ENCODE data around the gene LRCH1.

The LRCH1 gene

DNA sequence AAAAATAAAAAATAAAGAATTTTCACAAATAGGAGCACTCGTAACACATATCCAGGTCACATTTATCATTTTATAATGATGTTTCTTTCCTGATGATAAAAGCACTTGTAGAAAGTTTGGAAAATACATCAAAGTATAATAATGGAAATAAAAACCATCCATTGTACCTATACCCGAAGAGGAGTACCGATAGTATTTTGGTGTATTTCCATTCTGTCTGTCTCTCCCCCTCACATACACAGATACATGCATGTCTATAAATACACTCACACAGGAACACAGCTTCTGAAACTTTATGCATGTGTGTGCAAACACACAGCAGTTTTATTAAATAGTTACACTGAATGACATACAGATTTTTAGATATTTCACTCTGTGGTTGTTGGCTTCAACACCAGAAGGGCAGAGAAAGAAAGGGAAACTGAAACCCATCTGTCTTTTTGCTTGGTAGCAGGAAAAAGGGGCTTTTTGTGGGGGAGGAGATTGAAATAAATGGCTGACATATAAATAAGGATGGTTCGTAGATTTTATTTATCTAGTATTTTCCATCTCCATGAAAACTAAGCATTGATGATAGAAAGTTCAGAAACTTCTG lies 114.8 kb downstream of the LRCH1 start:
- DNase-seq, result no peak

DNA sequence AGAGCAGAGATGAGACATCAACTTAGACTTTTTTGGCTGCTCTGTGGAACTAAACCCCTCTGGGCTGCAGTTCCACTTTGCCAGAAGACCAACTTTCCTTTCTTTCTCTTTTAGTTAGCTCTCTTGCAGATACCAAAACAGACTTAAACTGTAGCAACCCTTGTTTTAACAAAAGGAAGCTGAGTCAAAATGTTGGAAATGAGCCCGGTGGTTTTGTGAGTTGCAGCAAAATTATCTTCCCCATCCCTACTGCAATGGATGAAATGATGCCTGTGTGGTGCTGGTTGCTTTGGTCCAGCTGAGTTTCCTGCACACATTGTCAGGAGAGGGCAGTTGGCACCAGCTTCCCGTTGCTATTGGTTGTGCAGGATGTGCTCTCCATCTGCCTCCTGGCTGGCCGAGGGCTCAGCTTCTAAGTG lies 115.3 kb downstream of the LRCH1 start:
- no peak for DNase-seq

DNA sequence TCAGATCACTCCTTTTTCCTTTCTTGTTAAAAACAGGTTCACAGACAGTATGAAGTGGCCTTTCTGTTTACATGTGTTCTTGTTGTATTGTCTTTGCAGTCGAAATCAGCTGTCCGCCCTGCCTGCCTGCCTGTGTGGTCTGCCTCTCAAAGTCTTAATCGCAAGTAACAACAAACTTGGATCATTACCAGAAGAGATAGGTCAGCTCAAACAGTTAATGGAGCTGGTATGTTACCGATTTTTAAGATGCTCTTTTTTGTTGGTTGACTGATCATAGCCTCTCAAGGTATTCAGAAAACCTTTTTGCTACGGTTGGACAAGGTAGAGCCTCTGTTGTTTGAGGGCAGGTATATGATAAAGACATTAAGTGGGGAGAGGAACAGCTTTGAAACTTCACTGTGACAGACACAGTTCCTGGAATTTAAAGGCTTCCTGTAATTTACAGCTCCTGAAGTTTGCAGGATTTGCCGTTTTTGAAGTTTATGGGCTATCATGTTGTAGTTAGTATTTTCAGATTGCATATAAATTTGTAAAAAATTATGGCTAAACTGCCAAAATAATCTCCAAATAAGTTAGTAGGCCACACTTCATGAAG lies 116.1 kb downstream of the LRCH1 start:
- DNase-seq, result no peak

DNA sequence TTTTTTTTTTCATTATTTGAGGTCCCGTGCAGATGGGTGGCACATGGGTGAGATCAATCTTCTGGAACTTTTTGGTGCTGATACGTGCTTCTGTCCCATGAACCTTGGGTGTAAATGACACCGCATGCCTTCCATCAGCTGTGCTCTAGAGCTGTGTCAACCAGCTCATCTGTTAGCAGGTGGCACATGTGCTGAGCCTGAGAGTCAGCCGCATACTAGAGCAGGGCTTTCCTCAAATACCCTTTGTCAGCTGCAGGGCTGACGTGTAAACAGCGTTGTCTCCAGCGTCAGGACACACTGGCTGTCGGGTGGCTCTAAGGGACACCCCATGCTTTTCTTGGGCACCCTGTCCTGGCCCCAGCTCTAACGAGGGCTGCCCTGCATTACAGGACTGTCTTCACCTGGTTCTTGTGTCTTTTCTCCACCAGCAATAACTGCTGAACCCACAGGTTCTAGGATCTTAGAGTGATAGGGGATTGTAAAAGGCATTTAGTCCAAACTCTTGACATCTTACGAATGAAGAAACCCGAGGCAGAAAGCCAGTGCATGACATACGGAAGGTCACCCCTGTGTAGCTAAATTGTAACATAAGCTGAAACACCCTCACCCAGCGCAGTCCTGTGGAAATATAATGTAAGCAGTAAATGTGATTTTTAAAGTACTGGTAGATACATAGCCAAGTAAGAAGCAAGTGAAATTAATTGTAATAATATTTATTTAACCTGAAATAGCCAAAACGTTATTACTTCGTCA lies 119.5 kb downstream of the LRCH1 start:
- DNase-seq, result no peak

DNA sequence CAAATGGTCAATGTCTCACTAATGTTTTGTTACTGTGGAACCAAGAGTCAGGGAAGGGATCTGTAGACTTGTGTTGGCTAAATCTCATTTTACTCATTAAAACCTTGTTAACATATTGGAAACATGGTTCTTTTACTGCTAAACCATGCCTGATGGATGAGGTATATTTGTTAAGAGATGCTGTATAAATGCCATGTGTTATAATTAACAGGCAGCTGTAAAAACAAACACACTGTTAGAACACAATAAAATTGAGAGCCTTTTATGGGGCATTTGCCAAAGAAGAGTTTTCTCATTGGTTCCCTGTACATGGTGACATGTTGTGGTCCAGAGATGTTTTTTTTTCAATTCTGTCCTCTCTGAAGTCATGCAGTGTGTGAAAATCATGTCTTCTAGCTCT lies 122.0 kb downstream of the LRCH1 start:
- no peak for DNase-seq

DNA sequence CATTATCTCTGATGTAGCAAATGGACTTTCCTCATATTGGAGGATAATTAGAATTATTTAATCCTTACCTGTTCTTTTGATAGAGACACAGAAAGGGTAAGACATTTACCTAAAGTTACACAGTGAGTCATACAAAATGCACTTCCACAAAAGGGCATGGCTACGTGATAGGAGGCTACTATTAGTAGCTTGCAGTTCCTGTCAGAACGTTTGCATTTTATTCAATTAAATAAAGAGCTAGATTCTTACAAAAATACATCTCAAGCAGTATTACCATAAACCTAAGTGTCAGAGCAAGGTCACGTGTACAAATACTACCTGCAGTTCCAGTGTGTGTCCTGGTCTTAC lies 123.4 kb downstream of the LRCH1 start:
- DNase-seq, result no peak

DNA sequence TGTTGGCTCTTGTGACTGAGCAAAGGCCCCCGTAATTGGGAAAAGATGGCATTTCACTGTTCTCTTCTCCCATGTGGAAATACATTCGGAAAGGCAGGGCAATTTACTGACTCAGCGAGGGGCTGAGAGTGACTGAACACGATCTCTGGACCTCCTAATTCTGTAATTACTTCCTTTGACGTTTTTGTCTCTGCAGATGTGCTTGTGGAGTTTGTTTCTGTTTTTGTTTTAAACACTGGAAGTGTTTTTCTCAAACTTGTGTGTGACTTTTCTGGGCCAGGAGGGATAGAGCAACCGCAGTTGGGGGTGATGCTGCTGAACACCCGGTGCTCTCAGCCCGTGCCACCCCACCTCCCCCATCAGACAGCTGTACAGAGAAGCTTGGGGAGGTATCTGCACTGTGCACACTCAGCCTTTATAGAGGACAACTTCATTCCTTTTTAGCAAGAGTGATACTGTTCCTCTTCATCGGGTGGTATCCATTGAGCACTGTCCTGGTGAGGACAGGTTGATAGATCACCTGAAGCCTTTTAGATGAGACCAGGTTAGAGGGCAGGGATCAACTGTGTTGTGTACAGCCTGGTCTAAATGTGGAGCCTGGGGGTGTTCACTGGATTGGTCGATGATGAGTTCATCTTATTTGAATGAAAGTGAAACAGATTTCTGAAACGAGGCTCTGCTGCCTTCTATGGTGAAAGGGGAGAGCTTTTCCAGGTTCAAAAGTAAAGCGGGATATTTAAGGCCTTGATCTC lies 126.6 kb downstream of the LRCH1 start:
- DNase-seq, result no peak

DNA sequence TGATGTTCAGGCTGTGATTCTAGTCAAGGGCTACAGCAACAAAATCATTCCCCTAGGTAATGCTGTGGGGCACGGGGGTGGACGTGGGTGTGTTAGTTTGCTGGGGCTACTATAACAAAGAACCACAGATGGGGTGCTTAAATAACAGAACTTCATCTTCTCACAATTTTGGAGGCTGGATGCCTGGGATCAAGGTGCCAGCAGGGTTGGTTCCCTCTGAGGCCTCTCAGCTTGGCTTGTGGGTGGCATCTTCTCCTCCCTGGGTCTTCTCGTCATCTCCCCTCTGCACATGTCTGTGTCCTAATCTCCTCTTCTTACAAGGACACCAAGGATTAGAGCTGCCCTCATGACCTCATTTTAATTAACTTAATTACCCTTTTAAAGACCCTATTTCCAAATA lies 129.0 kb downstream of the LRCH1 start:
- no peak for DNase-seq

DNA sequence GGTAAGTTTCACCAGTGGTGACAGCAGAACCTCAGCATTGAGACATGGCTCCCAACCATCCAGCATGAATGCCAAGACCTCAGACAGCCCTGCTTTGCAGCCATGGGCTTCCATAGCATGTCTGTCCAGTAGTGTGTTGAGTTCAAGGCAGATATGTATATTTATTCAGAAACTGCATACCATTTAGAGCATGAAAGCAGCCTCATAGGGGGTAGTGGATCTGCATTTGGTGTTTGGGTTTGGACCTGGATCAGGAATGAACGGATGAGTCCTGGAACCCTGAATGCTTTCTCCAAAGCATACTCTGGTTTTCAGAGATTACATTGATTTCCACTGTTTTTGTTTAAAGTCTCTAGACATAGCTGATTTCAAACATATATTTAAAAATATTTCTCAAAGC lies 129.7 kb downstream of the LRCH1 start:
- DNase-seq, result no peak

DNA sequence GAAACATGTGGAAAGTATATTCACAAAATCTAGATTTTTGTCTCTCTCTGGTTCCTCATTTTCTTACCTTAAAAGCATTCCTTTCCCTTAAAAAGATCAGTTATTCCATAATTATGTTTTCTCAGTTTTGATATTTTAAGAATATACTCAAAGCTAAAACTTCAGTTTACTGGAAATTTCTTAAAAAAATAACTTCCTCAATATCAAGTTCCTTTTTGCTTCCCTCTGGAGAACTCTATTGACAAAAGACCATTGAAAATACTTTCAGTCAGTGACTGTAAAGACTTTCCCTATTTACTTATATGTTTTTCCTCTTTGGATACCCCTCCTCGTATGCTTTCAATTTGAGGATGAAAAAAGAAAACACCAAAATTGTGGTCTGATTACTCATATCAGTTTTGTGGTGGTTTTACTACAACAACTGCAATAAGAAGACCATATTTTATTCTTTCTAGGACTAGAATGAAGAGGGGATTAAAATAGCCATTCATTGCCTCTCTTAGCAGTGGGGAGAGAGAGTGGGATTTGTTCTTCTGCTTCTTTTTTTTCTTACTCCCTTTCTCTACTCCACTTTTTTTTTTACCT lies 130.8 kb downstream of the LRCH1 start:
- DNase-seq, result no peak

DNA sequence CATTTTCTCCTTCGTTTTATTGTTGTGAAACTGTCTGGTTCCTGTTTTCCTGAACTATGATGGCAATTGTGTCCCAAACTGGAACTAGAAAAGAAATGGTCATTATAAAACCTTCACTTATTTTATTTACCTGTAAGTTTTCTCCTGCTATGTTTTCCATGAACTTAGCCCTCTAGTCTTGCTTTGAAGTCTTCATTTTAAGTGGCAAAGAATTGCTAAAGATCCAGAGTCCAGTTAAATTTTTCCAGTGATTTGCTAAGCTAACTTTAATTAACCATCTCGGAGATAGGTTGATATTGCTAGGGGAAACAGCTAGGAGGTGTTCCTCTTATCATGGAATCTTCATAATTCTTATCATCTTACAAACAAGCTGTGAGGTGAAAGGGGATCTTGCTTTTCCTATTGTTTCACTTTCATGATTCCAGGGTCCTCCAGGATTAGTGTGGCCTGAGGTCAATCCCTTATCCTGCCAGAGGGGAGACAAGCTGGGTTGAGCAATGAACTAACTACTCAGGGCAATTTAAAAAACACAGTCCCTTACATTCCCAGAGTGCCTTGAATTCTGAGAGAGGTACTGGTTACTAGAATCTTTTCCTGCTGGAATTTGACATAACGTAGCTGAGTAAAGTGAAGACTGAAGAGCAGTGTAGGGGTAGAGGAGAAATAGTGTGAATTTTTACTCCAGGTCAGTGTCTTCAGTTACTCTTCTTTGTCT lies 131.5 kb downstream of the LRCH1 start:
- peak; percentile 84 for DNase-seq

DNA sequence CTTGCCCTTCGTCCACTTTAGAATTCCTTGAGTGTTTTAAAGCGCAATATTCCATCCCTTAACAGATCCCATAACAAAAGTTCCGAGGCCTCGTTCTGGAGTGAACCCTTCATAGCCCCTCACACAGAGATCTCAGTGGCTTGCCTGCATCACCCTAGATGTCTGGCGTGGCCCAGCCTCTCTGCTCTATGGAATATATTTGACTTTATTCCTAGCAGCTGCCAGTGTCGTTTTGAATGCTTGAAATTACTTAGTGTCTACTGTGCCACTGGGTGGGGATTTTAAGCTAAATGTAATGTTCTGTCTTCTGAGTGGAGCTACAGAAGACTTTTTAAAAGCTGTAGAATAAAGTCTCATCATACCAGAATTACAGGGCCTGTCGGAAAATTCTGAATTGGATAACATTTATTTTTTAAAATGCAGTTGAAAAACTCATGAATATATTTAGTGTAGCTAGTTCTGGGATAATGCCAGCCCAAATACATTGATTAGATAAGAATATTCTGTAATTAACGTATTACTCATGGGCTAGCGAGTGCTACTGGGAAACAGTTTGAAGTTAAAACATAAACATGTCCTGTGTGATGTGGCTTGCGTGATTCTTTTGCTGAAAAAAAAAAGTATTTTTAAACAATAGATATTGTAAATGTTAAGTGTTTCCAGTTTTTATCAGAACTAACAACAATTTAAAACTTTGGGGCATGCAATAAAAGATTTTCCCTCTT lies 132.2 kb downstream of the LRCH1 start:
- no peak for DNase-seq

DNA sequence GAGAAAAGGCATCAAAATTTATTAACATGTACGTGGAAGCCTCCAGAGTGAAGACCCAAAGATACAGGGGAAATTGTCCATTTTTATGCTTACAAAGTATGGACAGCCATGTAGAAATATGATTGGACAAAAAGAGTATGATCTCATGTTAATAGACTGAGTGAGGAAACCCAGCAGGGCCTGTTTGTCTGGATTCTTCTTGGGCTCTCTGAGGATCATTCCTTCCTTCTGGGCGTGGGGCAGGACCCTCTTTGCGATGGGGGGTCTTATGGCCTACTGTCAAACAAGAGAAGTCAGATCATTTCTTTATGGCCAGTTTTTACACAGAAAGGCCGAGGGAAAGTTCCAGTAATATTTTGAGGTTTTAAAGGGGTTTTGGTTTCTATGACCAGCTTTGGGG lies 133.2 kb downstream of the LRCH1 start:
- DNase-seq, result peak; percentile 71

DNA sequence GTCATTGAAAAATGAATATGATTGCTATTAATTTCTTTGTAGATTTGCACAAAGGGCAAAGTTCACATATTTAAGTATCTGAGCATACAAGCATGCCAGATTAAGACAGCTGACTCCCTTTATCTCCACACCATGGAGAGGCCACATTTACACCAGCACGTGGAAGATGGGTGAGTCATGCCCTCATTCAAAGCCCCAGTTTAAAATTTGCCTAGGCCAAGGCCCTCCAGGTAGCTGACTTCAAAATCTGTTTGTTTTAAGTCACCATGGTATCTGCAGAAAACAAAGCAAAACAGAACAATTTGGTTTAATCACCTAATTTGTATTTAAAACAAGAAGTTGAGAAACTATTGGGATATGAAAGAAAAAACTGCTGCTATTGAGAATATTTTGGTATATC lies 134.8 kb downstream of the LRCH1 start:
- DNase-seq, result peak; percentile 79

DNA sequence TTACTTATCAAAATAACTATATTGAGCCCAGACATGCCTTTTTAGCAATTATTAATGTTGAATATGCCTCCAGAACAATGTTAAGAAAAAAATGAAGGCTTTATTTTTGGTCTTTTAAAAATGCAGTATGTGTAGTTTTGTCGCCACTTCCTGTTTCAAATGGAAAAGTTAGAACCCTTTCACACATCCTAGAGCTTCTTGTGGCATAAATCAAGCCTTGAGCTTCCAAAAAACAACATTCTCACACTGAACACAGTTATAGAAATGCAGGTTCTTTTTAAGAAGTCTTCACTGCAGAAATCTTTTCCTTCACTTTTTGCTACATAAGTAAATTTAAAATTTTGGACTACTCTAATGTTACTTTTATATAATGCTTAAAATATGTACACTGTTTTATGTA lies 135.3 kb downstream of the LRCH1 start:
- DNase-seq, result no peak

DNA sequence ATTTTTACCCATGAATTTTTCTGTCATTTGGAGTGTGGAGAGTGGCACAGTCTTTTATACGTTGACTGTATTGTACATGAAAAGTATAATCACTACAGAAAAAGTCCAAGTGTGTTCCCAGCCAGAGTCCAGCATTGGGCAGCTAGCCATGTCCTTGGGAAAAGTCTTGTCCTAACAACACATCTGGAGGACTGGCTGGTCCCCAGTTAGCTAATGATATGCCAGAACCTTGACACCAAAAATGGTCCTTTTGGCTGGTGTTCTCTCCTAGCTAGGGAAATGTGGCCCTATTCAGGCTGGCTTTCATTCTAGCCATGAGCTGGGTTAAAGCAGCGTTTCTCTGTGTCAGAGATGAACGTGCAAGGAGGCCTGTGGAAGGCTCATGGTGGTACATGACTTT lies 145.0 kb downstream of the LRCH1 start:
- no peak for DNase-seq

DNA sequence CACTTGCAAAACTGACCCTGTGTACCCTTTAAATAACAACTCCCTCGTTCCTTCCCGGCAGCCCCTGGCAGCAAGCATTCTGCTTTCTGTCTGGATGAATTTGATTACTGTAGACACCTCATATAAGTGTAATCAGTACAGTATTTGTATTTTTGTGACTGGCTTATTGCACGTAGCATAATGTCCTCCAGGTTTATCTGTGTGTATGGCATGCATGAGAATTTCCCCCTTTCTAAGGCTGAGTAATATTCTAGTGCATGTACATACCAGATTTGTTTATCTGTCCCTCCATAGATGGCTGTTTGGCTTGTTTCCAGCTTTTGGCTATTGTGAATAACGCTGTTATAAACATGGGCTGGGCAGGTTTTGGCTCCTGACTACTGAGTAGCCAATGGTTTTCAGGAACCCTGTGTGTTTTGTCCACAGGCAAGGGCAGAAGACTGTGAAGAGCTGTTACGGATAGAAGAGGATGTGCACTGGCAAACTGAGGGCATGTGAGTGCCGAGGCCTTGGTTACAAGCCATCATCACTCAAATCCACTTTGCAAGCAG lies 146.0 kb downstream of the LRCH1 start:
- DNase-seq, result no peak

DNA sequence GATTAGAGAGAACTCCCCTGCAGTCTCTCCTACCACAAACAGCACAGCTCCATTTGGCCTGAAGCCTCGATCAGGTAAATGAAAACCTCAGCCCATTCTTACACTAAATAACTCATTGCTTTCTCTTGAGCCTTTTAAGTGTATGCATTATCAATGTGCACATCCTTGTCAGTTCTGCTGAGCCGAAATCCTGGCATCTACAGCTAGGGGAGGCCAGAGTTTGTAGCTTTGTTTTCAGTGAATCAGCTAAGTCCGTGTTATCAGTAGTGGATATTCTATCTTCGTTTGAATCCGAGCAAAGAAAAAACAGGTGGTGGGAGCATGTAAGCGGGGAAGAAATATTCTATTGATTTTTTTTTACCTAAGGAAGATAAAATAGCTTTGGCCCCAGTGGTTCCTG lies 159.6 kb downstream of the LRCH1 start:
- DNase-seq, result no peak

DNA sequence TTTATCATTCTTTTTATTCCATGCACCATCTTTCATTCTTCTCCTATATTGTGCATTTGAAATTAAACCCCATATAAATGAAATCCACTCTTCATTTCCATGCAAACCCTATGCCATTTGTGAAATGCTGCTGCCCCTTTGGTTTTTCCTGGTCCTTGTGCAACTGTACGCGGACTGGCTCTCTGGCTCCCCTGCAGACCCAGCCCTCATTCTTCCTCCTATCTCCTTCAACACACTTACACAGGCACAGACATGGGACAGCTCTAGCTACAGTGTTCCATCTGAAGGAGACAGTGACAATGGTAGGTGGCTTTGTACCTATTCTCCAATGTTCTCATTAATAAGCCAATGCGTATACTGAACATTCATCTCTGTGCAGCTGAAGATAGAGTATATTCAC lies 162.4 kb downstream of the LRCH1 start:
- DNase-seq, result peak; percentile 56

DNA sequence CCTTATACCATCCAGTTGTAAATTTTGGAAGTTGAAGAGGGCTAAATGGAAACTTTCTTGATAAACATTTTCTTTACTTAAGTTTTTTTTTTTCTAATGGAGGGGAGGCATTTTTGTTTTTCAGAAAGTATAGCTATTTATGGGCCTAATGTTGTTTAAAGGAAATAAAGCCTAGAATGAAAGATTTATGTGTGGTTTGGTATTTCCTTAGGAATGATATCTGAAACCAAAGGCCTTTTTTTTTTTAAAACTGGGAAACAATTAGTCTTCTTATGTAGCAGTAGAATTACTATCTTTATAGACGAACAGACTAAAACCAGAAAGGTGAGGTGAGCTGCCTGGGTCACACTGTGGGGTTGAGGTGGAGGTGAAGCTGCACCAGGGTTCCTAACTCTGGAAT lies 163.9 kb downstream of the LRCH1 start:
- DNase-seq, result no peak

DNA sequence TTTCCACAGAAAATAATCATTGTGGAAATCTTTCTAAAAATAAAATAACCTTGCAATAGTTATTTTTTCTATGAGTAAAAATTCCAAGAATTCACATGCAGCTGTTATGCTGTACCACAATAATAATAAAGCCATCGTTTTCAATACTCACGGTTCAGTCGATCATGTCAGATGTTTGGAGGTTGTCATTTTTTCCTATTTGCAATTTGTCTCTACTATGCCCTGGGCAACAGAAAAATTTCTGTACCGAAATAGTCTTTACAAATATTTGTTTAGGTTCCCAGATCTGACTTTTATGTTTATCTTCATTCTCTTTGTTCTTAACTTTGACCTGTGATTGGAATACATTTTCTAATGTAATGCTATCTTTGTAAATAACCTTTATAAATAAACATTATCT lies 164.3 kb downstream of the LRCH1 start:
- DNase-seq, result no peak

DNA sequence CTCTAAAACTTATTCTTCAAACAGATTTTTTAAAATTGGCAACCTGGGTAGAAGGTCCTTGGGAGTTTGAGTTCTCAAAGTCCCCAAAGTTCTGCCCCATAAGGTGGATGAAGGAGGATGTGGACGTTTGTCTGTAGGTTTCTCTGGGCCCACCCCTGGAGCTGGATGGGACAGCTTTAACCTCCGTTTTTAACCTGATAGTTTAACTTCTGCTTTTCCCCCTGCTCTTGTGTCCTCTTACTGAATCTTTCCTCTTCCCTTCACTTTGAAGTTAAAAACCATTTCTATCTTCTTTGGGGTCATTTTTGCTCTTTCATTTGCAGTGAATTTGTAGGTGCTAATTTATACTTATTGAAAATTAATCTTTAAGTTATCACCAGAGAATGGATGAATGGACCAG lies 164.9 kb downstream of the LRCH1 start:
- DNase-seq, result no peak

Data from islet precursor cell (in vitro differentiated cells).